Naive thymus-derived CD4-positive, alpha-beta T cell (primary cell): ENCODE data around the gene NDUFAF7. TPM values are rescaled to one million over a fixed set of nuclear protein-coding genes. Genes with fewer than 3 reads are reported as not detected.
"Not testable (repeated sequence)": the region's sequence is repeated elsewhere in the genome, so short reads cannot be mapped to it uniquely, and the experiment has no call there.

Experiments
- ATAC-seq: fragments of 150-1000 bp; cut with Tn5 transposase; 2 replicates; pipeline ENCODE4 v1.10.0; 2021; ENCODE audit warnings: mild to moderate bottlenecking, moderate library complexity
- CTCF ChIA-PET: fragments of 350-600 bp; sonication (Branson Sonifier 250); formaldehyde crosslinking; loops from one replicate; lab custom pipeline; 2021; ENCODE audit warnings: antibody characterized with exemption; lab: Charles Lee
- POLR2A ChIA-PET: fragments of 350-600 bp; sonication (Branson Sonifier 250); formaldehyde crosslinking; loops from one replicate; lab custom pipeline; 2021; ENCODE audit warnings: antibody characterized with exemption, inconsistent platforms; lab: Charles Lee
- DNase-seq, 9 donors: peaks; one replicate each; pipeline versions ENCODE4 v3.0.0 to v3.0.0-alpha.2; 2020 to 2022; ENCODE audit warnings: mixed read lengths in 1 of 9
- H3K27ac ChIP-seq: one replicate; pipeline ENCODE4 v1.7.0; 2013; ENCODE audit warnings: mild to moderate bottlenecking, low read depth, low read length, moderate library complexity
- H3K27me3 ChIP-seq, 2 donors: one replicate each; pipeline ENCODE4 v1.7.0; 2013; ENCODE audit warnings: low read length in 2 of 2, mild to moderate bottlenecking in 2 of 2, moderate library complexity in 2 of 2; ENCODE audit not compliant: control insufficient read depth in 2 of 2, insufficient read depth in 2 of 2
- H3K36me3 ChIP-seq, 3 experiments: 1 replicate in 2 of 3; 2 replicates in 1 of 3; pipeline ENCODE4 v1.7.0; 2013; ENCODE audit warnings: low read length in 3 of 3, mild to moderate bottlenecking in 3 of 3, moderate library complexity in 1 of 3; ENCODE audit not compliant: insufficient read depth in 3 of 3, control insufficient read depth in 2 of 3
- H3K4me1 ChIP-seq, 2 donors: one replicate each; pipeline ENCODE4 v1.7.0; 2013; ENCODE audit warnings: low read length in 2 of 2, mild to moderate bottlenecking in 2 of 2, moderate library complexity in 1 of 2; ENCODE audit not compliant: control insufficient read depth in 2 of 2, insufficient read depth in 2 of 2
- H3K4me3 ChIP-seq: 2 replicates; pipeline ENCODE4 v1.7.0; 2013; ENCODE audit warnings: mild to moderate bottlenecking, low read length
- H3K9me3 ChIP-seq, 3 experiments: 1 replicate in 2 of 3; 2 replicates in 1 of 3; pipeline ENCODE4 v1.7.0; 2013; ENCODE audit warnings: low read length in 3 of 3; ENCODE audit not compliant: control insufficient read depth in 2 of 3
- H3K27ac Mint-ChIP-seq, 9 donors: one replicate each; pipeline ENCODE4 v1.8.0; 2020 to 2022; ENCODE audit warnings: mixed read lengths in 9 of 9, mild to moderate bottlenecking in 8 of 9, moderate library complexity in 5 of 9, inconsistent platforms in 2 of 9
- H3K27me3 Mint-ChIP-seq, 5 donors: one replicate each; pipeline ENCODE4 v1.8.0; 2021 to 2022; ENCODE audit warnings: mixed read lengths in 5 of 5, mild to moderate bottlenecking in 1 of 5
- H3K36me3 Mint-ChIP-seq, 5 donors: one replicate each; pipeline ENCODE4 v1.8.0; 2020 to 2022; ENCODE audit warnings: mixed read lengths in 5 of 5, mild to moderate bottlenecking in 3 of 5, inconsistent platforms in 1 of 5
- H3K4me1 Mint-ChIP-seq, 7 donors: one replicate each; pipeline ENCODE4 v1.8.0; 2020 to 2022; ENCODE audit warnings: mixed read lengths in 7 of 7, mild to moderate bottlenecking in 3 of 7, inconsistent platforms in 1 of 7
- H3K4me3 Mint-ChIP-seq, 10 donors: one replicate each; pipeline ENCODE4 v1.8.0; 2020 to 2022; ENCODE audit warnings: mild to moderate bottlenecking in 10 of 10, mixed read lengths in 10 of 10, moderate library complexity in 6 of 10, inconsistent platforms in 2 of 10
- H3K9me3 Mint-ChIP-seq, 11 donors: one replicate each; pipeline ENCODE4 v1.8.0; 2020 to 2022; ENCODE audit warnings: mixed read lengths in 11 of 11, mild to moderate bottlenecking in 4 of 11, inconsistent platforms in 1 of 11, moderate library complexity in 1 of 11
- intact Hi-C, 2 donors: fragments of 100-400 bp; cut with micrococcal nuclease; formaldehyde crosslinking; loops; one replicate each; pipeline ENCODE4 v1.15.1; 2023
- polyA plus RNA-seq, 2 donors: library from polyadenylated mRNA; unstranded; fragments of 300-500 nt; fragmentation: Illumina TruSeq; gene quantifications; one replicate each; pipeline ENCODE4 v1.2.3, GENCODE V29; 2021
- total RNA-seq, 6 experiments: library from RNA in 5 of 6; stranded (reverse) in 5 of 6; gene quantifications; 1 replicate in 5 of 6; 2 replicates in 1 of 6; pipeline ENCODE4 v1.2.3 and lab custom pipeline; 2021 to 2026

The NDUFAF7 gene
- total and polyA plus RNA-seq, 7 experiments from 2014 or later: 9.5 to 38.2 (median 27.2) TPM

GRCh38 chr2:37191253-37191652, 40.2 kb upstream of the NDUFAF7 start:
- H3K4me1 Mint-ChIP-seq: peaks cover 0 to 3% (median 2%) of the 10 kb centered on the region in 7 donors
- DNase-seq (no peak), ATAC-seq (no peak)
- POLR2A ChIA-PET: no interaction called here
- H3K36me3 ChIP-seq: no peaks in the 10 kb centered on the region
- no peak overlapping the region for H3K27ac ChIP-seq
- H3K27me3 ChIP-seq: no peaks in the 10 kb centered on the region
- no peak overlapping the region for H3K4me3 Mint-ChIP-seq
- H3K9me3 ChIP-seq: no peaks in the 10 kb centered on the region
- intact Hi-C loops: no loop called here
- H3K9me3 Mint-ChIP-seq: peaks cover 0 to 2% (median 0%) of the 10 kb centered on the region in 11 donors
- H3K27me3 Mint-ChIP-seq: peaks cover 0 to 18% (median 5%) of the 10 kb centered on the region in 5 donors
- CTCF ChIA-PET: interaction anchor here (0.8 kb wide), 1 partner anchor 12 kb away, joined by 3 read pairs; no protein-coding TSS in a partner anchor
- no peaks in the 10 kb centered on the region for H3K4me1 ChIP-seq
- no peak overlapping the region for H3K4me3 ChIP-seq
- peaks cover 0 to 3% (median 1%) of the 10 kb centered on the region in 5 donors for H3K36me3 Mint-ChIP-seq
- no peak overlapping the region for H3K27ac Mint-ChIP-seq

- ATAC-seq: no peak
- DNase-seq: no peak
- no peak overlapping the region for H3K4me3 ChIP-seq
- peaks cover 0 to 6% (median 4%) of the 10 kb centered on the region in 7 donors for H3K4me1 Mint-ChIP-seq
- H3K27me3 Mint-ChIP-seq: peaks cover 0 to 14% (median 5%) of the 10 kb centered on the region in 5 donors
- H3K27ac ChIP-seq: no peak overlapping the region
- H3K4me3 Mint-ChIP-seq: no peak overlapping the region
- H3K36me3 ChIP-seq: peaks cover 0 to 4% (median 0%) of the 10 kb centered on the region in 3 experiments
- no peaks in the 10 kb centered on the region for H3K9me3 ChIP-seq
- POLR2A ChIA-PET: no interaction called here
- H3K4me1 ChIP-seq: no peaks in the 10 kb centered on the region
- H3K27me3 ChIP-seq: no peaks in the 10 kb centered on the region
- intact Hi-C loops: no loop called here
- H3K36me3 Mint-ChIP-seq: peaks cover 0 to 5% (median 3%) of the 10 kb centered on the region in 5 donors
- H3K27ac Mint-ChIP-seq: no peak overlapping the region
- CTCF ChIA-PET: no interaction called here
- H3K9me3 Mint-ChIP-seq: peaks cover 0 to 4% (median 0%) of the 10 kb centered on the region in 11 donors
Observed at GRCh38 chr2:37191747-37192146, 39.7 kb upstream of the NDUFAF7 start.

- CTCF ChIA-PET: no interaction called here
- POLR2A ChIA-PET: no interaction called here
- peaks cover 0 to 4% (median 0%) of the 10 kb centered on the region in 11 donors for H3K9me3 Mint-ChIP-seq
- H3K27me3 ChIP-seq: no peaks in the 10 kb centered on the region
- H3K36me3 ChIP-seq: peaks cover 0 to 5% (median 0%) of the 10 kb centered on the region in 3 experiments
- DNase-seq (no peak), ATAC-seq (no peak)
- no peak overlapping the region for H3K4me3 ChIP-seq
- H3K4me3 Mint-ChIP-seq: no peak overlapping the region
- H3K9me3 ChIP-seq: no peaks in the 10 kb centered on the region
- H3K4me1 Mint-ChIP-seq: peaks cover 5 to 14% (median 10%) of the 10 kb centered on the region in 7 donors
- no peak overlapping the region for H3K27ac Mint-ChIP-seq
- peaks cover 0 to 5% (median 3%) of the 10 kb centered on the region in 5 donors for H3K36me3 Mint-ChIP-seq
- H3K4me1 ChIP-seq: peaks cover 5 to 6% of the 10 kb centered on the region in 2 donors
- H3K27me3 Mint-ChIP-seq: peaks cover 0 to 10% (median 5%) of the 10 kb centered on the region in 5 donors
- no peak overlapping the region for H3K27ac ChIP-seq
- intact Hi-C loops: no loop called here
Observed at GRCh38 chr2:37192551-37192950, 38.9 kb upstream of the NDUFAF7 start.

- peak overlapping the region; percentile 90 for H3K4me3 ChIP-seq
- H3K27me3 Mint-ChIP-seq, ATAC-seq, CTCF ChIA-PET, H3K27me3 ChIP-seq, H3K9me3 ChIP-seq, DNase-seq, H3K9me3 Mint-ChIP-seq: not testable (repeated sequence)
- H3K4me1 Mint-ChIP-seq: peaks cover 14 to 43% (median 30%) of the 10 kb centered on the region in 7 donors
- POLR2A ChIA-PET: interaction anchor here (0.8 to 1.3 kb wide), 3 partner anchors 11 to 111 kb away, joined by 4 to 10 read pairs (median 4); partner anchors contain the start of gene GPATCH11
- peaks cover 0 to 11% (median 4%) of the 10 kb centered on the region in 5 donors for H3K36me3 Mint-ChIP-seq
- intact Hi-C loops: loop anchor here (1.0 to 2.0 kb wide), 8 partner anchors 35 to 230 kb away; partner anchors contain the start of genes CEBPZ (in 2 of the 2), NDUFAF7 (in 2 of the 2), STRN (in 2 of the 2) and EIF2AK2 (in 1 of the 2)
- peaks cover 10 to 15% of the 10 kb centered on the region in 2 donors for H3K4me1 ChIP-seq
- H3K27ac ChIP-seq: peak overlapping the region; percentile 82
- peak overlapping the region; percentile 93 to 100 (median 99) for H3K4me3 Mint-ChIP-seq
- H3K36me3 ChIP-seq: peaks cover 0 to 11% (median 0%) of the 10 kb centered on the region in 3 experiments
- peak overlapping the region; percentile 93 to 99 (median 99) for H3K27ac Mint-ChIP-seq
Observed at GRCh38 chr2:37195862-37196319, 35.6 kb upstream of the NDUFAF7 start.

- Mint-ChIP-seq H3K27ac (peak within 1 kb of the TSS; percentile 93 to 99 (median 99)), H3K4me1 (peaks cover 14 to 47% (median 34%) of the 10 kb centered on the region in 7 donors), H3K4me3 (peak within 1 kb of the TSS; percentile 93 to 100 (median 99)), H3K9me3 (peaks cover 0 to 4% (median 0%) of the 10 kb centered on the region in 11 donors), H3K27me3 (peaks cover 0 to 5% (median 0%) of the 10 kb centered on the region in 5 donors), H3K36me3 (peaks cover 3 to 17% (median 5%) of the 10 kb centered on the region in 5 donors)
- Histone ChIP-seq H3K4me1 (peaks cover 10 to 15% of the 10 kb centered on the region in 2 donors), H3K36me3 (peaks cover 0 to 14% (median 0%) of the 10 kb centered on the region in 3 experiments), H3K27me3 (no peaks in the 10 kb centered on the region), H3K4me3 (peak within 1 kb of the TSS; percentile 90), H3K9me3 (no peaks in the 10 kb centered on the region), H3K27ac (peak within 1 kb of the TSS; percentile 82)
- intact Hi-C loops: loop anchor here (1.0 to 2.0 kb wide), 8 partner anchors 35 to 230 kb away; partner anchors contain the start of genes CEBPZ (in 2 of the 2), NDUFAF7 (in 2 of the 2), STRN (in 2 of the 2) and EIF2AK2 (in 1 of the 2)
- DNase-seq (peak; percentile 82 to 91 (median 88)), ATAC-seq (peak; percentile 92)
- ChIA-PET CTCF (no interaction called here), POLR2A (interaction anchor here (0.6 to 2.8 kb wide), 8 partner anchors 19 to 112 kb away, joined by 3 to 15 read pairs (median 4); partner anchors contain the start of genes CEBPZ, EIF2AK2, GPATCH11 and NDUFAF7)
Observed at GRCh38 chr2:37196320-37197195, 34.9 kb upstream of the NDUFAF7 start, which contains the start of gene CEBPZOS. CEBPZOS (plus strand) TSS chr2:37196496; CDS start chr2:37199705, 3,209 bp downstream.

GRCh38 chr2:37198681-37199065, 32.8 kb upstream of the NDUFAF7 start:
- ChIA-PET POLR2A (interaction anchor here (2.1 to 2.8 kb wide), 3 partner anchors 17 to 42 kb away, joined by 4 to 15 read pairs (median 14); partner anchors contain the start of genes CEBPZ, EIF2AK2 and NDUFAF7), CTCF (no interaction called here)
- no peak for DNase-seq
- intact Hi-C loops: no loop called here
- H3K4me1 ChIP-seq: peaks cover 10 to 15% of the 10 kb centered on the region in 2 donors
- no peak overlapping the region for H3K27ac ChIP-seq
- peaks cover 0 to 3% (median 0%) of the 10 kb centered on the region in 3 experiments for H3K9me3 ChIP-seq
- Mint-ChIP-seq H3K36me3 (peaks cover 7 to 34% (median 19%) of the 10 kb centered on the region in 5 donors), H3K4me1 (peaks cover 13 to 52% (median 34%) of the 10 kb centered on the region in 7 donors), H3K9me3 (peaks cover 0 to 8% (median 3%) of the 10 kb centered on the region in 11 donors), H3K27ac (peak overlapping the region in 4 of 9 donors; percentile 25 to 99 (median 42)), H3K27me3 (peaks cover 0 to 3% (median 0%) of the 10 kb centered on the region in 5 donors), H3K4me3 (peak overlapping the region in 2 of 10 donors; percentile 20 to 37)
- H3K4me3 ChIP-seq: no peak overlapping the region
- H3K36me3 ChIP-seq: peaks cover 0 to 28% (median 2%) of the 10 kb centered on the region in 3 experiments
- H3K27me3 ChIP-seq: no peaks in the 10 kb centered on the region
- ATAC-seq: no peak
